Measurements from ENCODE around the gene MAF.

Gene MAF

GRCh38 chr16:79587897-79588296 lies 12.6 kb downstream of the MAF start:
- Histone ChIP-seq H3K4ac (ENCODE audit: low read depth in 1 of 2, low read length in 2 of 2) (no peak overlapping the region), H3K27ac (ENCODE audit: low read length, poor library complexity, severe bottlenecking) (no peak overlapping the region), H2BK5ac (ENCODE audit: low read depth, low read length, poor library complexity, severe bottlenecking) (no peak overlapping the region), H3K36me3 (ENCODE audit: control insufficient read depth in 1 of 2, insufficient read depth in 2 of 2, low read depth in 1 of 2, low read length in 2 of 2) (peaks cover 0 to 7% of the 10 kb centered on the region in 2 experiments), H2BK120ac (ENCODE audit: low read depth, low read length) (no peak overlapping the region), H2AFZ (ENCODE audit: low read depth, low read length) (no peak overlapping the region), H4K8ac (ENCODE audit: low read length) (no peak overlapping the region), H3K18ac (ENCODE audit: low read depth in 1 of 2, low read length in 2 of 2) (no peak overlapping the region), H3K9me3 (ENCODE audit: control insufficient read depth, low read length) (no peaks in the 10 kb centered on the region), H2BK12ac (ENCODE audit: low read length in 2 of 2) (no peak overlapping the region), H3K4me3 (ENCODE audit: insufficient read depth in 1 of 2, low read depth in 1 of 2, low read length in 2 of 2) (no peak overlapping the region), H3K14ac (ENCODE audit: low read length in 2 of 2) (no peak overlapping the region), H2BK15ac (ENCODE audit: low read depth, poor library complexity, severe bottlenecking) (no peak overlapping the region), H3K4me2 (ENCODE audit: low read length, poor library complexity, severe bottlenecking) (no peak overlapping the region), H3K4me1 (ENCODE audit: control insufficient read depth, insufficient read depth, low read depth, low read length) (peaks cover 5% of the 10 kb centered on the region), H4K91ac (ENCODE audit: low read length) (no peak overlapping the region), H3K9ac (ENCODE audit: low read length) (no peak overlapping the region), H3K79me1 (replicated peaks; ENCODE audit: low read length, poor library complexity, severe bottlenecking) (peaks cover 6% of the 10 kb centered on the region), H2AK5ac (ENCODE audit: low read length, severe bottlenecking) (no peak overlapping the region), H3K23ac (ENCODE audit: low read length in 2 of 2) (no peak overlapping the region), H3K27me3 (ENCODE audit: control insufficient read depth in 1 of 2, insufficient read depth in 1 of 2, low read length in 2 of 2) (no peaks in the 10 kb centered on the region)
- no peak for DNase-seq
- WGBS, result 78% methylated on average over 4 of the region's 9 CpGs

- H3K9ac ChIP-seq (ENCODE audit: low read length), result no peak overlapping the region
- no peak overlapping the region for H3K23ac ChIP-seq (ENCODE audit: low read length in 2 of 2)
- no peak overlapping the region for H3K4me2 ChIP-seq (ENCODE audit: low read length, poor library complexity, severe bottlenecking)
- H4K91ac ChIP-seq (ENCODE audit: low read length), result no peak overlapping the region
- H2BK5ac ChIP-seq (ENCODE audit: low read depth, low read length, poor library complexity, severe bottlenecking), result no peak overlapping the region
- H3K14ac ChIP-seq (ENCODE audit: low read length in 2 of 2), result no peak overlapping the region
- peaks cover 5% of the 10 kb centered on the region for H3K4me1 ChIP-seq (ENCODE audit: control insufficient read depth, insufficient read depth, low read depth, low read length)
- WGBS, result 86% methylated on average over 4 of the region's 6 CpGs
- H2BK12ac ChIP-seq (ENCODE audit: low read length in 2 of 2), result no peak overlapping the region
- no peak overlapping the region for H3K18ac ChIP-seq (ENCODE audit: low read depth in 1 of 2, low read length in 2 of 2)
- H3K9me3 ChIP-seq (ENCODE audit: control insufficient read depth, low read length), result no peaks in the 10 kb centered on the region
- no peak for DNase-seq
- no peak overlapping the region for H2BK15ac ChIP-seq (ENCODE audit: low read depth, poor library complexity, severe bottlenecking)
- no peak overlapping the region for H2AK5ac ChIP-seq (ENCODE audit: low read length, severe bottlenecking)
- no peak overlapping the region for H2AFZ ChIP-seq (ENCODE audit: low read depth, low read length)
- H3K27ac ChIP-seq (ENCODE audit: low read length, poor library complexity, severe bottlenecking), result no peak overlapping the region
- H4K8ac ChIP-seq (ENCODE audit: low read length), result no peak overlapping the region
- H3K36me3 ChIP-seq (ENCODE audit: control insufficient read depth in 1 of 2, insufficient read depth in 2 of 2, low read depth in 1 of 2, low read length in 2 of 2), result peaks cover 0 to 7% of the 10 kb centered on the region in 2 experiments
- H3K27me3 ChIP-seq (ENCODE audit: control insufficient read depth in 1 of 2, insufficient read depth in 1 of 2, low read length in 2 of 2), result no peaks in the 10 kb centered on the region
- H3K4me3 ChIP-seq (ENCODE audit: insufficient read depth in 1 of 2, low read depth in 1 of 2, low read length in 2 of 2), result no peak overlapping the region
- no peak overlapping the region for H3K4ac ChIP-seq (ENCODE audit: low read depth in 1 of 2, low read length in 2 of 2)
- peaks cover 6% of the 10 kb centered on the region for H3K79me1 ChIP-seq (replicated peaks; ENCODE audit: low read length, poor library complexity, severe bottlenecking)
- H2BK120ac ChIP-seq (ENCODE audit: low read depth, low read length), result no peak overlapping the region
Measured at GRCh38 chr16:79587296-79587695, 13.2 kb downstream of the MAF start.

GRCh38 chr16:79582789-79583188 lies 17.7 kb downstream of the MAF start:
- no peak for DNase-seq
- Histone ChIP-seq H2BK15ac (ENCODE audit: low read depth, poor library complexity, severe bottlenecking) (no peak overlapping the region), H3K9ac (ENCODE audit: low read length) (no peak overlapping the region), H2AFZ (ENCODE audit: low read depth, low read length) (no peak overlapping the region), H2BK5ac (ENCODE audit: low read depth, low read length, poor library complexity, severe bottlenecking) (no peak overlapping the region), H3K4me3 (ENCODE audit: insufficient read depth in 1 of 2, low read depth in 1 of 2, low read length in 2 of 2) (no peak overlapping the region), H2AK5ac (ENCODE audit: low read length, severe bottlenecking) (no peak overlapping the region), H3K4ac (ENCODE audit: low read depth in 1 of 2, low read length in 2 of 2) (no peak overlapping the region), H3K9me3 (ENCODE audit: control insufficient read depth, low read length) (no peaks in the 10 kb centered on the region), H2BK120ac (ENCODE audit: low read depth, low read length) (no peak overlapping the region), H2BK12ac (ENCODE audit: low read length in 2 of 2) (no peak overlapping the region), H4K8ac (ENCODE audit: low read length) (no peak overlapping the region), H3K4me2 (ENCODE audit: low read length, poor library complexity, severe bottlenecking) (no peak overlapping the region), H3K27me3 (ENCODE audit: control insufficient read depth in 1 of 2, insufficient read depth in 1 of 2, low read length in 2 of 2) (no peaks in the 10 kb centered on the region), H3K18ac (ENCODE audit: low read depth in 1 of 2, low read length in 2 of 2) (no peak overlapping the region), H4K91ac (ENCODE audit: low read length) (no peak overlapping the region), H3K23ac (ENCODE audit: low read length in 2 of 2) (no peak overlapping the region), H3K4me1 (ENCODE audit: control insufficient read depth, insufficient read depth, low read depth, low read length) (peaks cover 3% of the 10 kb centered on the region), H3K36me3 (ENCODE audit: control insufficient read depth in 1 of 2, insufficient read depth in 2 of 2, low read depth in 1 of 2, low read length in 2 of 2) (no peaks in the 10 kb centered on the region), H3K79me1 (replicated peaks; ENCODE audit: low read length, poor library complexity, severe bottlenecking) (no peaks in the 10 kb centered on the region), H3K27ac (ENCODE audit: low read length, poor library complexity, severe bottlenecking) (no peak overlapping the region), H3K14ac (ENCODE audit: low read length in 2 of 2) (no peak overlapping the region)
- WGBS, result 76% methylated on average over 4 of the region's 6 CpGs

GRCh38 chr16:79580453-79581191 lies 19.9 kb downstream of the MAF start:
- WGBS, result 61% methylated on average over 8 of the region's 10 CpGs
- no peaks in the 10 kb centered on the region for H3K36me3 ChIP-seq (ENCODE audit: control insufficient read depth in 1 of 2, insufficient read depth in 2 of 2, low read depth in 1 of 2, low read length in 2 of 2)
- H2AFZ ChIP-seq (ENCODE audit: low read depth, low read length), result no peak overlapping the region
- no peak overlapping the region for H2BK12ac ChIP-seq (ENCODE audit: low read length in 2 of 2)
- H3K9me3 ChIP-seq (ENCODE audit: control insufficient read depth, low read length), result no peaks in the 10 kb centered on the region
- H2BK120ac ChIP-seq (ENCODE audit: low read depth, low read length), result no peak overlapping the region
- no peak overlapping the region for H4K8ac ChIP-seq (ENCODE audit: low read length)
- H3K14ac ChIP-seq (ENCODE audit: low read length in 2 of 2), result no peak overlapping the region
- no peak overlapping the region for H2AK5ac ChIP-seq (ENCODE audit: low read length, severe bottlenecking)
- no peaks in the 10 kb centered on the region for H3K79me1 ChIP-seq (replicated peaks; ENCODE audit: low read length, poor library complexity, severe bottlenecking)
- no peak overlapping the region for H2BK5ac ChIP-seq (ENCODE audit: low read depth, low read length, poor library complexity, severe bottlenecking)
- no peak overlapping the region for H3K4ac ChIP-seq (ENCODE audit: low read depth in 1 of 2, low read length in 2 of 2)
- no peak for DNase-seq
- H3K9ac ChIP-seq (ENCODE audit: low read length), result no peak overlapping the region
- no peak overlapping the region for H4K91ac ChIP-seq (ENCODE audit: low read length)
- no peak overlapping the region for H2BK15ac ChIP-seq (ENCODE audit: low read depth, poor library complexity, severe bottlenecking)
- H3K27me3 ChIP-seq (ENCODE audit: control insufficient read depth in 1 of 2, insufficient read depth in 1 of 2, low read length in 2 of 2), result no peaks in the 10 kb centered on the region
- peak overlapping the region; percentile 37 for H3K27ac ChIP-seq (ENCODE audit: low read length, poor library complexity, severe bottlenecking)
- H3K4me3 ChIP-seq (ENCODE audit: insufficient read depth in 1 of 2, low read depth in 1 of 2, low read length in 2 of 2), result no peak overlapping the region
- peaks cover 3% of the 10 kb centered on the region for H3K4me1 ChIP-seq (ENCODE audit: control insufficient read depth, insufficient read depth, low read depth, low read length)
- no peak overlapping the region for H3K4me2 ChIP-seq (ENCODE audit: low read length, poor library complexity, severe bottlenecking)
- H3K23ac ChIP-seq (ENCODE audit: low read length in 2 of 2), result no peak overlapping the region
- H3K18ac ChIP-seq (ENCODE audit: low read depth in 1 of 2, low read length in 2 of 2), result no peak overlapping the region

Data from mesenchymal stem cell (in vitro differentiated cells and primary cell).